Right kidney (tissue), 9 donors: Measurements from ENCODE around the gene CHPF.

Experiments
- DNase-seq: peaks from one replicate; pipeline ENCODE4 v3.0.0-alpha.2; 2016
- long read RNA-seq, 8 donors: transcript quantifications; one replicate each; lab custom pipeline, GENCODE V29; 2026

CHPF gene, protein sequence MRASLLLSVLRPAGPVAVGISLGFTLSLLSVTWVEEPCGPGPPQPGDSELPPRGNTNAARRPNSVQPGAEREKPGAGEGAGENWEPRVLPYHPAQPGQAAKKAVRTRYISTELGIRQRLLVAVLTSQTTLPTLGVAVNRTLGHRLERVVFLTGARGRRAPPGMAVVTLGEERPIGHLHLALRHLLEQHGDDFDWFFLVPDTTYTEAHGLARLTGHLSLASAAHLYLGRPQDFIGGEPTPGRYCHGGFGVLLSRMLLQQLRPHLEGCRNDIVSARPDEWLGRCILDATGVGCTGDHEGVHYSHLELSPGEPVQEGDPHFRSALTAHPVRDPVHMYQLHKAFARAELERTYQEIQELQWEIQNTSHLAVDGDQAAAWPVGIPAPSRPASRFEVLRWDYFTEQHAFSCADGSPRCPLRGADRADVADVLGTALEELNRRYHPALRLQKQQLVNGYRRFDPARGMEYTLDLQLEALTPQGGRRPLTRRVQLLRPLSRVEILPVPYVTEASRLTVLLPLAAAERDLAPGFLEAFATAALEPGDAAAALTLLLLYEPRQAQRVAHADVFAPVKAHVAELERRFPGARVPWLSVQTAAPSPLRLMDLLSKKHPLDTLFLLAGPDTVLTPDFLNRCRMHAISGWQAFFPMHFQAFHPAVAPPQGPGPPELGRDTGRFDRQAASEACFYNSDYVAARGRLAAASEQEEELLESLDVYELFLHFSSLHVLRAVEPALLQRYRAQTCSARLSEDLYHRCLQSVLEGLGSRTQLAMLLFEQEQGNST
- long read RNA-seq, donor 1, transcript CHPF-201 (4 exons, 3,013 nt), result major isoform, 13 of 13 reads
- long read RNA-seq, donor 1, partial matches to known transcripts, result 0 of 13 reads
- long read RNA-seq, donor 1, other reads (novel, unspliced or antisense), result 0 of 13 reads
- long read RNA-seq, donor 2, transcript CHPF-201 (4 exons, 3,013 nt), result major isoform, 15 of 17 reads
- long read RNA-seq, donor 2, partial matches to known transcripts, result 0 of 17 reads
- long read RNA-seq, donor 2, other reads (novel, unspliced or antisense), result 0 of 17 reads
- long read RNA-seq, donor 3, transcript CHPF-201 (4 exons, 3,013 nt), result major isoform, 10 of 10 reads
- long read RNA-seq, donor 3, partial matches to known transcripts, result 0 of 10 reads
- long read RNA-seq, donor 3, other reads (novel, unspliced or antisense), result 0 of 10 reads
- long read RNA-seq, donor 4, transcript CHPF-201 (4 exons, 3,013 nt), result major isoform, 13 of 15 reads
- long read RNA-seq, donor 4, partial matches to known transcripts, result 0 of 15 reads
- long read RNA-seq, donor 4, other reads (novel, unspliced or antisense), result 0 of 15 reads
- long read RNA-seq, donor 5, transcript CHPF-201 (4 exons, 3,013 nt), result major isoform, 15 of 16 reads
- long read RNA-seq, donor 5, partial matches to known transcripts, result 0 of 16 reads
- long read RNA-seq, donor 5, other reads (novel, unspliced or antisense), result 0 of 16 reads
- long read RNA-seq, donor 6, transcript CHPF-201 (4 exons, 3,013 nt), result major isoform, 17 of 31 reads
- long read RNA-seq, donor 6, partial matches to known transcripts, result 10 of 31 reads
- long read RNA-seq, donor 6, other reads (novel, unspliced or antisense), result 0 of 31 reads
- long read RNA-seq, donor 7, transcript CHPF-201 (4 exons, 3,013 nt), result major isoform, 25 of 26 reads
- long read RNA-seq, donor 7, partial matches to known transcripts, result 0 of 26 reads
- long read RNA-seq, donor 7, other reads (novel, unspliced or antisense), result 0 of 26 reads
- long read RNA-seq, donor 8, transcript CHPF-201 (4 exons, 3,013 nt), result major isoform, 25 of 29 reads
- long read RNA-seq, donor 8, partial matches to known transcripts, result 0 of 29 reads
- long read RNA-seq, donor 8, other reads (novel, unspliced or antisense), result 0 of 29 reads

DNA sequence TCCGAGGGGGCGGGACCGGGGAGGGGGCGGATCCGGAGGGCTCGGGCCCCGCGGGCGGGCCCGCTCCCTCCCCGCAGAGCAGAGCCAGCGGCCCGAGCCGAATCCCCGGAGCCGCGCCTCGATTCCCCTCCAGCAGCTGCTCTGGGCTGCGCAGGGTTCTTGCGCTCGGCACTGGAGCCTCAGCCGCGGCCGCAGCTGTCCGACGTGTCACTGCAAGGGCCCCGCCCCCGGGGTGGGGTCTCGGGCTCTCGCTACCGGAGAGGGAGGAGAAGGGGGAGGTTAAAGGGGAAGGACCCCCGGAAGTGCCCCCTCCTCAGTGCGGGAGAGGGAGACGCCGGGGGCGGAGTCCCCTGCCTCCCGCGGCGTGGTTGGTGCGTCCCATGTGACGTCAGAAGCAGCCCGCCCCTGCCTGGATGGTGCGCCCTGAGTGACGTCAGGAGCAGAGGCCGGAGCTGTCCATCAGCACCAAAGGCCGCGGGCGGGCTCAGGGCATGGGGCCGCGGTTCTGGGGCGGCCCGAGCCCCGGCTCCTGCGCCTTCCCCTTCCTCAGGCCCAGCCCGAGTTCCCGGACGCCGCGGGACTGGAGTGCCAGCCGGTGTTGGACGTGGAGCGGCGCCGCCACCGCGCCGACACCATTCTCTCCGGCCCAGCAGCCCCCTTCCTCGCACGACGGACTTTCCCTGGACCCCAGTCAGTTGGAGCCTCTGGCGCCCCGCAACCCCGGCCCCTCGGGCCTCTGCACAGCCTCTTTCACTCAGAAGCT, at the start of gene CHPF, which contains the start of gene TMEM198:
CHPF (minus strand) TSS at position 214 of the 763 bp plus-strand sequence. CDS start 271 bp downstream, outside the sequence.
TMEM198 (plus strand) TSS at position 433 of the 763 bp plus-strand sequence. CDS start 700 bp downstream, outside the sequence.
- peak; percentile 98 for DNase-seq

DNA sequence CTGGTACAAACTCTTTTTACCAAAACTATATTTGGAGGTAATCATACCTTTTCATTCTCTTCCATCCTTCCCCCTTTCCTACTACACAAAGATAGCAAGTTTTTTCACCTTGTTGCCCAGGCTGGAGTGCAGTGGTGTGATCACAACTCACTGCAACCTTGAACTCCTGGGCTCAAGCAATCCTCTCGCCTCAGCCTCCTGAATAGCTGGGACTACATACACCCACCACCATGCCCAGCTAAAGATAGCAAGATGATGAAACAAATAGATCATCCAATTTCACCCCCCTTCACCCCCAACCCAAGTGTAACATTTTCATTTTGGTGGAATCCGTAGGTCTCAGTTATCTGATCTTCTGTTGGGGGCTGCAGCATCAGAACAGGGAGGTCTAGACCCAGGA, 49.5 kb upstream of the CHPF start:
- no peak for DNase-seq

DNA sequence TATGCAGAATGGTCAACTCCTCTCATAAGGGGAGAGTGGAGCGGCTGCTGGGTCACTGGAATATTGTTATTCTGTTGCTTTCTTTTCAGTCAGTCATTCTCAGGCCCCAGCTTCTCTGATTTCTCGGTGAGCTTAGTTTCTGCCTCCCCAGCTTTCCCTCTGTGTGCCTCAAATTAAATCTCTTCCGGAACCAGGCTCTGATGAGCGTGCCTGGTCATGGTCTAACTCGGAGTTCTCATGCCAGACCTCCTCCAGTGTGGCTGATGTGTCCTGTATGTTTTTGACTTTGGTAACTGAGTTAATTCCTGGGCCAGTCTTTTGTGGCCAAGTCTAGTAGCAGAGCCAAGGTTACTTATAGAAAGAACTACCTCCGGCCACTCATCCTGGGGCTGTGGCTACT, 49.1 kb upstream of the CHPF start:
- no peak for DNase-seq

DNA sequence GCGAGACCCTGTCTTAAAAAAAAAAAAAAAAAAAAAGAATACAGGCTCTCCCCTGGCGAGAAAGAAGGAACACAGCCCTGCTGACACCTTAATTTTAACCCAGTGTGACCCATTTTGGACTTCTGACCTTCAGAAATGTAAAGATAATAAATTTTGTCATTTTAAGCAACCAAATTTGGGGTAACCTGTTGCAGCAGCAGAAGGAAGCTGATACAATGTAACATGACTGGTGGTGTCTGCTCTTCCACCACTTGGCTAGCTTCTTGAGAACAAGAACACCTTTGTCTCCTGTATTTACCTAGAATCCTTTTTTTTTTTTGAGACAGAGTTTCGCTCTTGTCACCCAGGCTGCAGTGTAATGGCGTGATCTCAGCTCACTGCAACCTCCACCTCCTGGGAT, 47.5 kb upstream of the CHPF start:
- DNase-seq, result no peak

DNA sequence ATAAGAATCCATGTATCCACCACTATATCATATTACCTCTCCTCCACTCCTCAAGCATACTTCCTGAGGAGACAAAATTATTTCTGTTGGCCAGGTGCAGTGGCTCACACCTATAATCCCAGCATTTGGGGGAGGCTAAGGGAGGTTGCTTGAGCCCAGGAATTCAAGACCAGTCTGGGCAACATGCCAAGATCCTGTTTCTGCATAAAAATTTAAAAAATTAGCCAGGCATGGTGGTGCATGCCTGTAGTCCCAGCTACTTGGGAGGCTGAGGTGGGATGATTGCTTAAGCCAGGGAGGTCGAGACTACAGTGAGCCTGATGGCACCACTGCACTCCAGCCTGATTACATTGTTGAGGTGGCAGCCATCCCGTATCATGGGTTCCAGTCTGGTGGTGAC, 37.7 kb upstream of the CHPF start:
- DNase-seq, result no peak

DNA sequence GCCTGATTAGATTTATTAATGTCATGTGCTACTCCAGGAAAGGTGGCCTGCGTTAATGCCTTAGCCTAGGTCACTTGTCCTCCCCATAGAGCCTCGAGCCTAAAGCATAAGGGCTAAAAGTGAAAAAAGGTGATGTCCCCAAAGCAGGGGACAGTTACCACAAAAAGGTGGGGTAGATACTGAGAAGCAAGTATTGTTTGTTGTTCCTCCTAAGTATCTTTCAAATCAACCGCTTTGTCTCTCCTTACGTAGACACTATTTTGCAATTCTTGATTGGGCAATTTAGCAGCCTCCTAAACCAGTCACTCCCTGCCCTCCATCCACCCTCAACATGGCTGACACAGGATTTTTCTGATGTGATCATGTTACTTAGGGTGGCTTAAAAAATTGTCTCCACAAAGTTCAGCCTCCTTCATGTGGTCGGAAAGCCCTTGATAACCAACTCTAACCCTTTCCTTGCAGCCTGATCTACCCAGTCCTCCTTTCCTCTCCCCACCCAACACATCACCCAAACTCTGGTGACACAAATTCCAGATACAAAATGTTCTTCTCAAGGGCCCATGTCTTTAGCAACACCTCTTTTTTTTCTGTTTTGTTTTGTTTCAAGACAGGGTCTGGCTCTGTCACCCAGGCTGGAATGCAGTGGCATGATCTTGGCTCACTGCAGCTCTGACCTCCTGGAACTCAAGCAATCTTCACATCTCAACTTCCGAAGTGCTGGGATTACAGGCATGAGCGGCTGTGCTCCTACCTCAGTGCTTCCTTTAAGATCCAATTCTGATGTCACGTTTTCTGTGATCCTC, 35.4 kb upstream of the CHPF start:
- DNase-seq, result no peak

DNA sequence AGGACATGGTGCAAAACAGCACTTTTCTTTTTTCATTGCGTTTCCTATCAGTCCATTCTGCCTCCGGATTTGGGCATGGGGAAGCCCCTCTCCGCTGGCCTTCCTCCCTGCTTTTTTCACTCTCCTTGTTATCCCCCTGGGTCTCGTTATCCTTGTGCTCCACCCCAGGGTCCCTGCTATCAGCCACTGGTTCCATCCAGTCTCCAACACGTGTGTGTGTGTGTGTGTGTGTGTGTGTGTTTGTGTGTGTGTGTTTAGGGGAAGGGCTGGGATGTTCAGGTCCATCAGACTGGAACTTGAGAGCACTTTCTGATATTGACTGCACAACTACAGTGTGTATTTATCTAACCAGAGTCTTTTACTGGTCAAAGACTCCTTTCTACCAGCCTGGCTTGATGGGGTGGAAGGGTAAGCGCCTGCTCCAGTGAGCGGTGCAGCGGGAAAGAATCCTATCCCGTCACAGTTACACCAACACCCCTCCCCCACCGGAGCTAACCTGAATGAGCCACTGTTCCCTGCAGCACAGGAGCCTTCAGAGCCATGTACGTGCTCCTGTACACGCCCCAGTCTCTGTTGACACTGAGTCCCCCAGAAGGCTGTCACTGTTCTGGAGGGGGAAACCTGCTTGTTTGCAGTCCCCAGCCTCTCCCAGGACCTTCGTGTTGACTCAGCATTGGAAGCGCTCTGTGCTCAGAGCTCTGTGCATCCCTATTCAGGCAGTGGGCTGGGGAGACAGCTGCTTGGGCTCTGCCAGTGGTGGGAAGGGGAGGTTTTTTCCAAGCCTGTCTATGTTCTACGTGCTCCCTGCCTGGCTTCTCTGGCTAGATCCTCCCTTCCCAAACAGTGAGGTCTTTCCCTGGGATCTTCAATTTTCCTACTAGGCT, 33.1 kb upstream of the CHPF start:
- peak; percentile 71 for DNase-seq

DNA sequence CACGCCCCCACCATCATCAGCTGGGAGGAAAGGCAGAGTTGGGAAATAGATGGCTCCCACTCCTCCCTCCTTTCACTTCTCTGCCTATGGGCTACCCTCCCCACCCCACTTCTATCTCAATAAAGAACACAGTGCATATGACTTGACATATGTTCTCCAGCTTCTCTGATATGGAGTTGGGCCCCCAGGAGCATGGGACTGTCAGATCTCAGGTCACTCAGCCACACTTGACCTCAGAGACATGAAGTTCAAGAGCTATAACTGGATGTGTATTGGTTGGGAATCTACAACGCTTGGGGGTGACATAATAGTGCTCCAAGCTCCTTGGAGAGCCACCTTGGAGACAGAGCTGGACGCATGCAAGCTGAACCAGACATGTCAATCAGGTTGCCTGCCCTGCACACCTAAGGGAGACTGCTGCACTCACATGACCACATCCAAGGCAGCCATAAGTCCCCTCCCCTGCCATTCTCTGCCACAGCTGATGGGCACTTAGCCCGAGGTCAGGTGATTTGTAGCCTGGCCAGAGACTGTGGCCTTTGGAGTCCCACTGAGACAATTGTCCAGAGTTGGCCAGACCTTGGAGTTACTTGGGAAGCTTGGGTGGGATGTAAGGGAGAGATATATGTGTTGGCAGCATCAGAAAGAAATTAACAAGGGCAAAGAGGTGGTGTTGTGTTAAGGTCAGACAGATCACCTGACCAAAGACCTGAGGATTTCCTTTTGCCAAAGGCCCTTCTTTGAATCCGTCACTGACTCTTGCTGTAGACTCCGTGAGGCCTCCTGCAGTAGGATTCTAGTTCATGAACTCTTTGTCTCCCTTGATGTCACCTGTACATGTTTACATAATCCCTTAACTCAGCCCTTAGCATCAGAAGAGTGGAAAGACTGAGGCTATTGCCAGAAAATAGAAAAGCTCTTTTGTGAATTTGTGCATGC, 32.2 kb upstream of the CHPF start:
- DNase-seq, result no peak

DNA sequence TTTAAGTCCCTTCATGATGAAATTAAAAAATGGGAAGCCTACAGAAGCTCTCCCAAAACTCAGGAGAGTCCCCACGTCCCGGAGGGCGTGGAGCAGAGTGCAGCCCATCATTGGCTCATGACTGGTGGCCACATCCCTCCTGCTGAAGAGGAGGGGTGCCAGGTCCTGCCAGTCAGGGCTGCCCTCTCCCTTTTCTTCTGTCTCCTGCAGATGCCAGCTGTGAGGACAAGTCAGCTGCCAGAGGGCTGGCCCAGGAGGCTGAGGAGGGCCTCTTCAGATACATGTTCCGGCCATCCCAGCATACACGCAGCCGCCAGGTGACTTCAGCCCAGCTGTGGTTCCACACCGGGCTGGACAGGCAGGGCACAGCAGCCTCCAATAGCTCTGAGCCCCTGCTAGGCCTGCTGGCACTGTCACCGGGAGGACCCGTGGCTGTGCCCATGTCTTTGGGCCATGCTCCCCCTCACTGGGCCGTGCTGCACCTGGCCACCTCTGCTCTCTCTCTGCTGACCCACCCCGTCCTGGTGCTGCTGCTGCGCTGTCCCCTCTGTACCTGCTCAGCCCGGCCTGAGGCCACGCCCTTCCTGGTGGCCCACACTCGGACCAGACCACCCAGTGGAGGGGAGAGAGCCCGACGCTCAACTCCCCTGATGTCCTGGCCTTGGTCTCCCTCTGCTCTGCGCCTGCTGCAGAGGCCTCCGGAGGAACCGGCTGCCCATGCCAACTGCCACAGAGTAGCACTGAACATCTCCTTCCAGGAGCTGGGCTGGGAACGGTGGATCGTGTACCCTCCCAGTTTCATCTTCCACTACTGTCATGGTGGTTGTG, 31.1 kb upstream of the CHPF start:
- DNase-seq, result no peak

DNA sequence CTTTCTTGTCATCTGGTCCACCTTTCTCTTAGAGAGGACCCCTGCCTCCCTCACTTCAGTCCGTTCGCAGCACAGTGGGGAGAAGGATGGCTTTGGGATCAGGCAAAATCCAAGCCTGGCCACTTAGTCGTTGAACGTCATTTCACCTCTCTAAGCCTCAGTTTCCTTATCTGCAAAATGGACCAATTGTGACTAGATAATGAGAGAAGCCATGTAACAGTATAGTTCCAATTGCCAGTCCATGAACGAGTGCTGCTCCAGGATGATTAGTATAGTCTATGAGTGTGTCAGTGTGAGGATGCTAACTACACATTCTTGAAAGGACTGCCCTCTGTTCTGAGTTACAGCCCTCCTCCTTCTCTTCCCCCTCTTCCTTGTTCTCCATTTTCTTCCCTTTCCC, 29.6 kb upstream of the CHPF start:
- DNase-seq, result no peak

DNA sequence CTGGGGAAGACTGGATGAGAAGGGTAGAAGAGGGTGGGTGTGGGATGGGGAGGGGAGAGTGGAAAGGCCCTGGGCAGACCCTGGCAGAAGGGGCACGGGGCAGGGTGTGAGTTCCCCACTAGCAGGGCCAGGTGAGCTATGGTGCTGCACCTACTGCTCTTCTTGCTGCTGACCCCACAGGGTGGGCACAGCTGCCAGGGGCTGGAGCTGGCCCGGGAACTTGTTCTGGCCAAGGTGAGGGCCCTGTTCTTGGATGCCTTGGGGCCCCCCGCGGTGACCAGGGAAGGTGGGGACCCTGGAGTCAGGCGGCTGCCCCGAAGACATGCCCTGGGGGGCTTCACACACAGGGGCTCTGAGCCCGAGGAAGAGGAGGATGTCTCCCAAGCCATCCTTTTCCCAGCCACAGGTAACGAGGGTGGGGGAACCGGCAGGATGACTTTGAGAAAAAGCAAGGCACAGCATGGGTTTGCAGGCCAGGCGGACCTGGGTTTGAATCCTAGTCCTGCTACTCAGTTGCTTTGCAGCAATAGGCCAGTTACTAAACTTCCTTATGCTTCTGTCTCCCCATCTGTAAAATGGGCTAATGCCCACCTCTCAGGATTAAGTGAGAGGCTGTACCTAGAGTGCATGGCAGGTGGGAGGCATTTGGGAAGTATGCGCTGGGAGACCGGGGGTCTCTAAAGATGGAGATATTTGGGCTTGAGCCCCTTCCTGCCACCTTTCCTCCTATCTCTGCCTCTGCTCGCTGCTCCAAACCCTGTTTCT, 28.8 kb upstream of the CHPF start, which contains the start of gene INHA:
INHA (plus strand) TSS at position 74 of the 765 bp plus-strand sequence; CDS start at position 139, 65 bp downstream.
- DNase-seq, result no peak

DNA sequence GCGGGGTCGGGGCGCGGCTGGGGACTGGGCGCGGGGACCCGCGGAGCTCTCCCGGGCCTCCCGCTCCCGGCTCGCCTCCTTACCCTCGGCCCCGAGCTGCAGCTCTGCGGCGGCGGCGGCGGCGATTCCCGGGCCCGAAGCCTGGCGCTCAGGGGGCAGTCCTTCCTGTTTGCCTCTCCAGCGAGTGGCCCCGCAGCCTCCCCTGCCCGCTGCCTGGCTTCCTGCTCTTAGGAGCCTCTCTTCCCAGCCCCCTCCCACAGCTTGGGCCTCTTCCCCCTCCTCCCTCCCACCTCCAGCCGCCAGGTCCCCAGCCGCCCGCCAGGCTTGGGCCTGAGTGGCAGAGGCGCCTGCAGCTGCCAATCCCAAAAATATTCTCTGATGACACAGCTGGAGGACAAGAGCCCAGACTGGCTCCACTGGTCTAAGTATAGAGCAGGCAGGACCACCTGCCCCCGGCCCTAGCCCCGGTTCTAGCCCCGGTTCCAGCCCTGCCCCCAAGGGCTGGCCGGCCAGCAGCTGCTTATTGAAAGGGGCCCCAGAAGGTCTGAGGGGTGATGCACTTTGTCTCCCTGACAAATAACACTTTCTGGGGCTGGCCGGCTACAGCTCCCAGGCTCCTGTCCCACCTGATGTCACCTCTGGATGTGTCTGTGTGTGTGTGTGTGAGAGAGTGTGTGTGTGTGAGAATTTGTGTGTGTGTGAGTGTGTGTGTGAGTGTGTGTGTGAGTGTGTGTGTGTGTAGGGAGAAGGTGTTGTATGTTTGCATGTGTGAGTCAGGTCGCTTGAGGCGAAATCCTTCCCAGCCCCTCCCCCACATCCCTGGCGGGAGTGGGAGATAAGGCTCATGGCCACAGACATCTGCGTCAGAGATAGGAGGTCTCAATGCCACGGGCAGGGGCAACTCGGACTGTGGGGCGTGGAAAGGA, 28.0 kb upstream of the CHPF start, which contains the start of gene OBSL1:
OBSL1 (minus strand) TSS at position 229 of the 926 bp plus-strand sequence. CDS start 307 bp downstream, outside the sequence.
- peak; percentile 77 for DNase-seq

DNA sequence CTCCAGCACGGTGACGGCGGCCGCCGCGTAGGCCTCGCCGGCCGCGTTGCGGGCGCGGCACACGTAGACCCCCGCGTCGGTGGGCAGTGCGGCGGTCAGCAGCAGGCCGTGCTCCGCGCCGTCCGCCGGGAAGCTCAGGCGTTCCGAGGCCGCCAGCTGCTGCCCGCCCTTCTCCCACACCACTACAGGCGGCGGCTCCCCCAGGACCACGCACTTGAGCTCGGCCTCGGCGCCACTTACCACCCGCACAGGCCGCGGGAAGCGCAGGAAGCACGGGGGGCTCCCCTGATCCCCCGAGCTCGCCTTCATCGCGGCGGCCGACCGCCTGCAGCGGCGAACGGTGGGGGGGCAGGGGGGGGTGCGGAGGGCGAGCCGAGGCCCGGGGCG, 27.3 kb upstream of the CHPF start:
- DNase-seq, result peak; percentile 80
